ENCODE results near the gene NPC1L1.

NPC1L1 gene, protein sequence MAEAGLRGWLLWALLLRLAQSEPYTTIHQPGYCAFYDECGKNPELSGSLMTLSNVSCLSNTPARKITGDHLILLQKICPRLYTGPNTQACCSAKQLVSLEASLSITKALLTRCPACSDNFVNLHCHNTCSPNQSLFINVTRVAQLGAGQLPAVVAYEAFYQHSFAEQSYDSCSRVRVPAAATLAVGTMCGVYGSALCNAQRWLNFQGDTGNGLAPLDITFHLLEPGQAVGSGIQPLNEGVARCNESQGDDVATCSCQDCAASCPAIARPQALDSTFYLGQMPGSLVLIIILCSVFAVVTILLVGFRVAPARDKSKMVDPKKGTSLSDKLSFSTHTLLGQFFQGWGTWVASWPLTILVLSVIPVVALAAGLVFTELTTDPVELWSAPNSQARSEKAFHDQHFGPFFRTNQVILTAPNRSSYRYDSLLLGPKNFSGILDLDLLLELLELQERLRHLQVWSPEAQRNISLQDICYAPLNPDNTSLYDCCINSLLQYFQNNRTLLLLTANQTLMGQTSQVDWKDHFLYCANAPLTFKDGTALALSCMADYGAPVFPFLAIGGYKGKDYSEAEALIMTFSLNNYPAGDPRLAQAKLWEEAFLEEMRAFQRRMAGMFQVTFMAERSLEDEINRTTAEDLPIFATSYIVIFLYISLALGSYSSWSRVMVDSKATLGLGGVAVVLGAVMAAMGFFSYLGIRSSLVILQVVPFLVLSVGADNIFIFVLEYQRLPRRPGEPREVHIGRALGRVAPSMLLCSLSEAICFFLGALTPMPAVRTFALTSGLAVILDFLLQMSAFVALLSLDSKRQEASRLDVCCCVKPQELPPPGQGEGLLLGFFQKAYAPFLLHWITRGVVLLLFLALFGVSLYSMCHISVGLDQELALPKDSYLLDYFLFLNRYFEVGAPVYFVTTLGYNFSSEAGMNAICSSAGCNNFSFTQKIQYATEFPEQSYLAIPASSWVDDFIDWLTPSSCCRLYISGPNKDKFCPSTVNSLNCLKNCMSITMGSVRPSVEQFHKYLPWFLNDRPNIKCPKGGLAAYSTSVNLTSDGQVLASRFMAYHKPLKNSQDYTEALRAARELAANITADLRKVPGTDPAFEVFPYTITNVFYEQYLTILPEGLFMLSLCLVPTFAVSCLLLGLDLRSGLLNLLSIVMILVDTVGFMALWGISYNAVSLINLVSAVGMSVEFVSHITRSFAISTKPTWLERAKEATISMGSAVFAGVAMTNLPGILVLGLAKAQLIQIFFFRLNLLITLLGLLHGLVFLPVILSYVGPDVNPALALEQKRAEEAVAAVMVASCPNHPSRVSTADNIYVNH (N-terminal part only)

DNA sequence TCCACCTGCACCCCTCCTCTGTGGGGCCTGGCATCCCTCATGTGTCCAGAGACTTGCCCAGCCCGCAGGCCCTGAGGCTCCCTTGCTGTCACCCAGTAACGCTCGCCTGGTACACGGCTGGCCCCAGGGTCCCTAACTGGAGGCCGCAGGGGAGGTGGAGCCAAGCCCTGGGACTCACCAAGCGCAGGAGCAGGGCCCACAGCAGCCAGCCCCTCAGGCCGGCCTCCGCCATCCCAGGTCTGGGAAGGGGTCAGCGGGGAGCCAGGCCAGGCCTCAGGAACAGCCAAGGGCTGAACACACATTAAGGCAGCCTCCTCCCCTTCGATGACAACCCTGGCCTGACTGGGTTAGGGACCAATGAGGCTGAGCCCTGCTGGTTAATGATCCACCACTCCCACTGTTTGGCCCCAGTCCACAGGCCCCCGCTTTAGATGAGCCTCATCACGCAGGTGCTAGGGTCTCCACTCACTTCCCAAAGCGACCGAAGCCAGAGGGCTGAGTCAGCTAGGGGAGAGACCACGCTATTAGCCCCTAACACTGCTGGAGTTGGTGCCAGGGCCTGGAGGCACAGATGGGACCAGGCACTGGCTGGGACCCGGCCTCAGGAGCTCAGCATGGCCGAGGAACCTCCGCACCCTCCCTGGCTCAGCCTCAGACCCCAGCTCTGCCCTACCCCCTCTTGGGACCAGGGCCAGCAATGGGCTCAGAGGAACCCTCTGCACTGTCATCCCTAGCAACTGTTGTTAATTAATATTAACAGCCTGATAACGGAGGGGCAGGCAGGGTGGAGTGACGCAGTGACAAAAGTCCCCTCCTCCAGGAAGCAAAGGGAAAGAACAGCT, at the start of gene NPC1L1:
NPC1L1 (minus strand) TSS at position 303 of the 842 bp plus-strand sequence; CDS start at position 232, 71 bp downstream.
- no peak for DNase-seq (ENCODE audit: low read depth)

DNA sequence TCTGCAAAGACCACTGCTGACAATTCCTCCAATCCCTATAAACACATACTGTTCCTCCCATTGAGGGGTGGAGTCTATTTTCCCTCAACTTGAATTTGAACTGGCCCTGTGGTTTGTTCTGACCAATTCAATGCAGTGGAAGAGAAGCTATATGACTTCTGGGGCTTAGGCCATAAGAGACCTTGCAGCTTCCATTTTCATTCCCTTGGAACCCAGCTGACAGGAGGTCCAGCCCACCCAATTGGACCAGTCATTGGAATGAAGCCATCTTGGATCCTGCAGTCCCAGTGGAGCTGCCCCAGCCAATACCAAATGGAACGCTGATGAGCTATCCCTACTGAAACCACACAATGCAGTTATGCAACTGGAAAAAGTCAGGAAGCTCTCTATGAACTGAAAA, 49.8 kb upstream of the NPC1L1 start:
- no peak for DNase-seq (ENCODE audit: low read depth)

DNA sequence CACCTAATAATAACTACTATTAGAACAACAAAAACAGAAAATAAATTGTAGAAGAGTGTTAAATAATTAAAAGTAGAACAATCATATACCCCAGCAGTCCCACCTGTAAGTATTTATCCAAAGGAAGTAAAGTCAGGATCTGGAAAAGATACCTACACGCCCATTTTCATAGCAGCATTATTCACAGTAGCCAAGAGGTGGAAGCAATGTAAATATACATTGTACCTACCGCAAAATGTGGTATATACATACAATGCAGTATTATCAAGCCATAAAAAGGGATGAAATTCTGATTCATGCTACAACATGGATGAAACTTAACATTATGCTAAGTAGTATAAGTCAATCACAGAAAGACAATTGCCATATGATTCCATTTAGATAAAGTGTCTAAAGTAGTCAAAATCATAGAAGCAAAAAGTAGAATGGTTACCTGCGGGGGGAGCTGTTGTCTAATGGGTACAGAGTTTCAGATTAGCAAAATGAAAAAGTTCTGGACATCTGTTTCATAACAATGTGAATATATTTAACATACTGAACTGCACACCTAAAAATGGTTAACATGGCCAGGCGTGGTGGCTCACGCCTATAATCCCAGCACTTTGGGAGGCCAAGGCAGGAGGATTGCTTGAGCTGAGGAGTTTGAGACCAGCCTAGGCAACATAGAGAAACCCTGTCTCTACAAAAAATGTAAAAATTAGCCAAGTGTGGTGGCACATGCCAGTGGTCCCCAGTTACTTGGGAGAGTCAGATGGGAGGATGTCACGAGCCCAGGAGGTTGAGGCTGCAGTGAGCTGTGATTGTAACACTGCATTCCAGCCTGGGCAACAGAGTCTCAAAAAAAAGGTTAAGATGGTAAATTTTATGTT, 46.9 kb upstream of the NPC1L1 start:
- DNase-seq (ENCODE audit: low read depth), result peak; percentile 21

DNA sequence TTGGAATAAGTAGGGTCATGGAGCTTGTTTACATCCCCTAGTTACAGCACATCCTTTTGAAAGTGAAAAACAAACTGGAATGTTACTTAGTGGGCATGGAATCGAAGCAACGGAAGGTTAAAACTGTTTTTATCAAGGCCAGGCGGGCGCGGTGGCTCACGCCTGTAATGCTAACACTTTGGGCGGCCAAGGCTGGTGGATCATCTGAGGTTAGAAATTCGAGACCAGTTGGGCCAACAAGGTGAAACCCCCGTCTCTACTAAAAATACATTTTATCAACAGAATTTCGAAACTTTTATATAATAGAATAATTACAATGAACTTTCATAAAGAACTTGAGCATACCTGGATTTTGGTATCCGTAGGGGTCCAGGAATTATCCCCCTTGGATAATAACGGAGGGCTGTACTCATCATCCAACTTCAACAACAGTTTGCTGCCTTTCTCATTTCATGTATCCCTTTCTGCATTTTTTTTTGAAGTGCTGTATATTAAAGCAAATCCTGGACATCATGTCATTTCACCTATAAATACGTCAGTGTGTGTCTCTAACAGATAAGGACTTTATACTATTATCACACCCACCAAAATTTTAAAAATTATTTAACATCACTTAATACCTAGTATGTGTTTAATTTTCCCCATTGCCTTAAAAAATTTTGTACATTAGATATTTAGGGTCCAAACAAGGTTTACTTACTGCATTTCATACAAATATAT, 42.2 kb upstream of the NPC1L1 start:
- DNase-seq (ENCODE audit: low read depth), result no peak

DNA sequence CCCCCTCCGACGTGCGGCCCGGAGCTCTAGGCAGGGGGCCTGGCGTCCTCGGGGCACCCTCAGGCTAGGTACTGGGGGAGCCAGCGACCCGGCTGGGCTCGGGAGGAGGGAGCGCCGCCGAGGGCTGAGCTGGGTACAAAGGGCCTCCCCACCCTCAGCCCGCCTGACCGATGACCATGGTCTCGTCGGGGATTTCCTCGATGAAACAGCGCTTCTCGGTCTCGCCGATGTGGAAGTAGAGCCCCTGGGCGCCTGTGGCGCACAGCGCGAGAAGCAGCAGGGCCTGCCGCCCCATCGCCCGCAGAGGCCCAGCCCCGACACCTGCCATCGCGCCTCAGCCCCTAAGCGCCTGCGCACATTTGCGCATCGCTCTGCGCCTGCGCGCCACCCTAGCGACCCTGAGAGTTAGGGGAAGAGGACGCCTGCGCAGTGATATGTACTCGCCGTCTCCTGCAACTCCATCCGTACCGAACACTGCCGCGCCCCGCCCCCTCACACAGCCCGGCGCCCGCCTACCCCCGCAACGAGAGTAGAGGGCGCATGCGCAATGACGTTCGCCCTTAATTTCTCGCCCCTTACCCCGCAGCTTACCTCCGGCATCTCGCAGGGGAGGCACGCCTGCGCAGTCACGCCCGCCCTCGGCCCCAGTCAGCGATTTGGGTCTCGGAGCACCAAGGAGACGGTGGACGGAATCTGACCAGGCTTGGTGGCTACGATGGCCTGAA, 40.9 kb upstream of the NPC1L1 start, which contains the start of gene TMED4:
TMED4 (minus strand) TSS at position 353 of the 725 bp plus-strand sequence; CDS start at position 328, 25 bp downstream.
- DNase-seq (ENCODE audit: low read depth), result peak; percentile 100

DNA sequence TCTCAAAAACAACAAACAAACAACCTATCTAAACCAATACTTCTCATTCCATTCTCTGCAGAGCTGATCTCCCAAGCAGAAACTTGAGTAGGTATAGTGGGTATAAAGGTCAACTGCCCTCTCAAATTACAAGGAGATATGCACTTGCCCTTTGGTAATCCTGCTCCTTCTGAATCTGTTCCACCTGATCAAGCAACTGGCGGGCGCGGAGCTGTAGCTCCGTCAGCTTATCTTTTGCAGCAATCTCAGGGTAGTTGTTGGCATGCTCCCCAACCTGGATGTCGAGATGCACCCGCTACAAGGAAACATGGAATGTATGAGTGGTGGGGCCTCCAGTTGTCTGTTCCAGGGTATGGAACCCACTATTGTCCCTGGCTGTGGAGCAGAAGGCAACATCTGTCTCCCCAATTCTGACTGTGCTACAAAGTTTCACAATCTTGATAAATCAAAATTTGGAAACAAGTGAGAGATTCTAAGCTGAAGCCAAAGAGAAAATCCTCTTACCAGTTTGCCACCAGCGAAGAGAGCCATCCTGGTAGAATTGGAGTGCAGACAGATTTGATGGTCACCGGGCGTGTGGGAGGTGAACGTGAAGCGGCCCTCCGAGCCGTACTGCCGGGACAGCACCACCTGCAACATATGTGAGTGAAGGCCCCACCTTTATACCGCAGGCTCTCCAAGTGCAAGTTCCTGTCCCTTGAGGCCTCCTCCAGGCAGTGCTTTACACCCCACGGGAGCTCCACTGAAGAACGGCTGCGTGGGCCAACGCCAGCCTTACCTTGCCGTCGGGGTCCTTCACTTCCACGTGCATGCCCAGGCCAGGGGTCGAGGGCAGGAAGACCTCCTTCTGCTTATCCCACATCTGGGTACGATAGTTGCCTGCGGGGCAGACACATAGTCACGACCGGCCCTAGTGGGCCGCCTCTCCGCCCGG, 40.1 kb upstream of the NPC1L1 start:
- no peak for DNase-seq (ENCODE audit: low read depth)

DNA sequence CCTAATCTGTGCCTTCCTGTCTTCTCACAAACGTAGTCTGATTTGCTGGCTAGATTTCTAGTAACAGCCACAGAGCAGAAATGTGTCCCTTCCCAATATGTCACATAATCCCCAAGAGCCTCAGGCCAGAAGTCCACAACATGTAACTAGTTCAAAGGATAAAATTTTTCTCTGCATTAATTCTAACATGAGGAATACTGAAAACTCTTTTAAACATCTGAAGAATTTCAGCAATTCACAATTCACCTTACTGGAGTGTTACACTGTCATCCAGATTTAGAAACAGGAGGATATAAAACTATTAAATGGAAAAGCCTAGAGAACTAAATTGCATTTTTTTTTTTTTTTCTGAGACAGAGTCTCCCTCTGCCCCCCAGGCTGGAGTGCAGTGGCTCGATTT, 35.1 kb upstream of the NPC1L1 start:
- no peak for DNase-seq (ENCODE audit: low read depth)

DNA sequence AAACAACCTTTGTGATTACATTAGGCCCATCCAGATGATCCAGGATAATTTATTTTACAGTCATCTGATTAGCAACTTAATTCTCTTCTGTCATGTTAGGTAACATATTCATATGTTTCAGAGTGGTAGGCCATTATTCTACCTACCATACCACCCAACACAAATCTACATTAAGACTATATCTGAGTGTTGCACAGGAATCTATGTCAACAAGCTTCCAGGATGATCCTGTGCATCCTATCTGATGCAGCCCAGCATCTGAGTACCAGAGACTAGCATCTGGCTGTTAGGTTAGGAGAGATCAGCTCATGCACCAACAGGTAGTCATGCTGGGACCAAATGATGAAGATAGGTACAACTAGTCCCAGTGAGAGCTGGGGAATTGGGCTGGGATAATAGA, 33.9 kb upstream of the NPC1L1 start:
- no peak for DNase-seq (ENCODE audit: low read depth)

DNA sequence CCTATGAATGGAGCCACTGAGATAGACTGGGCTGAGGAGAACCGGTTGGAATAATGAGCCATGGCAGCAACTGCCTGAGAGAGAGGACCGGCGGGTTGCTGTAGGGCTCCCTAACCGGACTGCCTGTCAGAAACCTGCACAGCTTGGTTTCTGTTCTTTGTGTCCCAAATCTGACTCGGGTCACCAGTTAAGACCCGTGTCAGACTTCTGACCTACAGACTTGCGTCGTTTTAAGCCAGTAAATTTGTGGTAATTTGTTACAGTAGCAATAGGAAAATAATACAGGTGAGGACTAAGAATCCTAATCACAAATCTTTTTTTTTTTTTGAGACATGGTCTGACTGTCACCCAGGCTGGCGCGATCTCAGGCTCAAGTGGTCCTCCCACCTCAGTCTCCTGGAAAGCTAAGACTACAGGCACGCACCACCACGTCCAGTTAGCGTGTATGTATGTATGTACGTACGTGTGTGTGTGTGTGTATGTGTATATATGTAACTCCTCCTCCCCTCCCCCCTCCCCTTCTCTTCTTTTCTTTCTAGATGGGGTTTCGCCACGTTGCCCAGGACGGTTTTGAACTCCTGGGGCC, 33.2 kb upstream of the NPC1L1 start:
- DNase-seq (ENCODE audit: low read depth), result no peak

DNA sequence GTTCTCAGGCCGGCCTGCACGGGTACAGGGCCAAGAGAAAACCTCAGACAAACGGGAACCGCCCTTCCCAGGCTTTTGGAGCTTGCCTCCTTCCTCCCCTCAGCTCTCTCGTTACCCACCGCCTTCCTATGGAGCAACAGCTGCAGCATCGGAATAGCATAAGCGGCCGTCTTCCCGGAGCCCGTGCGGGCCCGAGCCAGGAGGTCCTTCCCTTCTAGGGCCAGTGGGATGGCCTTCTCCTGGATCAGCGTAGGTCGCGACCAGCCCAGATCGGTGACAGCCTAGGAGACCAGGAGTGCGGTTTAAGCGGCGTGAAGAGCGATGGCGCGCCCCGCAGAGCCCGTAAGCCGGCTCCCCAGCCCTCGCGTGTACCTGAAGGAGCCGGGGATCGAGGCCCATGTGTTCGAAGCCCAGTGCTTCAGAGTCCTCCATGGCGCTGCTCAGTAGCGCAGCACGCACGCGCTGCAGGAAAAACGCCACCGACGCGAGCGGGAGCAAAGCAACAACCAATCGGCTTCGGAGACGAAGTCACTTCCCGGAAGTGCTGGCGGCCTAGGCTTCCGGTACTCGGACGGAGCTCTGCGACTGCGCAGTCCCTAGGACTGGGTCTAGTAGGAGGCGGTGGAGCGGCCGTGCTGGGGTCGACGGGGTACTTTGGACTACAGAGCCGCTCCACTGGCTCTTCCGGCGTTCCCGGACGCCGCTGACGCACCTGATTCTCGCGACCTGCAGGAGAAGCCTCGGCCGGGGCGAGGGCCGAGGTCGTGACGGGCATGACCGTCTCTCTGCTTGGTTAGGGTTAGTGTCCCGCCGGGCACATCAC, 32.5 kb upstream of the NPC1L1 start, which contains the start of gene DDX56:
DDX56 (minus strand) TSS at position 445 of the 823 bp plus-strand sequence; CDS start at position 432, 13 bp downstream.
- DNase-seq (ENCODE audit: low read depth), result peak; percentile 87

DNA sequence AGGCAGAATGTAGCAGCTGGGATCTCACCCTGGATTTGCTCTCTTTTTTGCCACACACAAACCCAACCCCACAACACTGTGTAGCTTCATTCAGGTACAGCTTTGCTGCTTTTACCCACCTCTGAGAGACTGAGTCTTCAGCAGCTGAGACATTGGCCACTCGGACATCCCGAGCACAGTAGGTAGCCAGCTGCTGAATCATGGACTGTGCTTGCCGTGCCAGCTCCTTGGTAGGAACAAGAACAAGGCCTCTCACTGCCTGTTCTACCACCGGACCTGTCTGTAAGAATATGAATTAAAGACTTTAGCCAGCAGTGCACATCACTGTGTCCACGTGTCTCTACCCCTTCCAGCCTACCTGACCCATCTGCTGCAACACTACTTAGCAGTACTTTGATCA, 31.6 kb upstream of the NPC1L1 start:
- no peak for DNase-seq (ENCODE audit: low read depth)

DNA sequence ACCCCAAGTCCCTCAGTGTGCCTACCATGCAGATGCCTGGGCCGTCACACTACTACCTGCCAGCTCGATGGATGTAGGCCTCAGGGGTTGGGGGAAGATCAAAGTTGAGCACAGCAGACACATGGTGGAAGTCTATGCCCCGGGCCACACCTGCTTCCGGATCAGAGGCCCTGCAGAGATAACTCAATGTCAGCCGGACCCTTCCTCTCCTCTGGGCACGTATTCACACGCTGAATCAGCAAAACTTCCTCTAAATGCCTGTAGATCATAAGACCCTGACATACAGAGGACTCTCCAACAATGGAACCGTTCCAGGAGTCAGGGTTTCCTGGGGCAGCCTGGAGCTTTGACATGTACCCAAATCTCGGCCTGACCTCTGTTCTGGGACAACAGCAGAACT, 28.8 kb upstream of the NPC1L1 start:
- no peak for DNase-seq (ENCODE audit: low read depth)

DNA sequence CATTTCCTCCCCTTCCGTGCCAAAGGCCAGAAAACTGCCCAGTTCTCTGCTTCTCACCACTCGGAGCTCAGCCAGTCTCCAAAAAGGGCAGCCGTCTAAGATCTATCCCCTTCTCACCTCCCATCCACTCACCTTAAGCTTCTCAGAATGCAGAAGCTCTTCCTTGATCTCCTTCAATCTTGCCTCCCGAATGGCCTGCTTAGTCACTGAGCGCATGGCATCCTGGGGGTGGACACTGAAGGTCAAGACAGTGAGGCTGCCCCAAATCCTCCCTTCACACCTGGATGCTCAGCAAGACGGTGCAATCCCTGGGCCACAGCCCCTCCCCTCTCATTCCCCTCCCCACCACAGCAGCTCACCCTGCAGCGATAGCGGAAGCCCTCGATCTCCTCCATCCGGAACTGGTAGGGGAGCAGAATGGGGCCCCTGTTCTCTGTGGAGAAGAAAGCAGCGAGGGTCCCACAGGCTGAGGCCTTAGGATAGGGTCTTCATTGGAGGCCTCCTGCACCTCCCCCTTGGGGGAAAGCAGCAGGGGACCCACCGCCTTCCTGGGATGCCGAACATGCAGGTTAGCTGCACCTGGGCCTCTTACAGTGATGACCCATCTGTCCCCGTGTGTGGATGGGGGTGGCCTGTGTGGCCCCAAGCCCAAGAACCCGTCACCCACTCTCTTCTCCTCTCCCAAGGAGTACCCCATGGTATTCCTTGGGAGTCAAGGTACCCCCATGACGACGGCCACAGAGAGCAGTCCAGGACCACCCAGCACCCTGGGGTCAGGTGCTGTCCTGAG, 27.8 kb upstream of the NPC1L1 start:
- no peak for DNase-seq (ENCODE audit: low read depth)

DNA sequence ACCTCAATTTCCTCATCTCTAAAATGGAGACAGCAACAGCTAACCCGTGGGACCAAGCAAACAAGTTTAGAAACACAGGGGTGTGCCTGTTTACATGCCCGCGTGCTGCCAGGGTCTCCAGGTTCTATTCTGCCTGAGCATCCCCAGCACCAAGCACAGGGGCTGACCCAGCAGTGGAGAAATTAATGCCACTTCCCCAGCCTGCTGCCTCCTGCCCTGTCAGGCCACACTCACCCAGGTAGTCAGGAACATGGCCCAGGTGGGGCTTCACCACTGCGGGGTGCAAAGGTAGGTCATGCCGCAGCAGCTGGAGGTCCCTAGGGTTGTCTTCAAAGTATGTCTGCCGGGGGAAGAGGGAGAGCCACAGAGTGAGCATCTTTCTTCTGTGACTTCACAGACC, 26.8 kb upstream of the NPC1L1 start:
- DNase-seq (ENCODE audit: low read depth), result no peak

DNA sequence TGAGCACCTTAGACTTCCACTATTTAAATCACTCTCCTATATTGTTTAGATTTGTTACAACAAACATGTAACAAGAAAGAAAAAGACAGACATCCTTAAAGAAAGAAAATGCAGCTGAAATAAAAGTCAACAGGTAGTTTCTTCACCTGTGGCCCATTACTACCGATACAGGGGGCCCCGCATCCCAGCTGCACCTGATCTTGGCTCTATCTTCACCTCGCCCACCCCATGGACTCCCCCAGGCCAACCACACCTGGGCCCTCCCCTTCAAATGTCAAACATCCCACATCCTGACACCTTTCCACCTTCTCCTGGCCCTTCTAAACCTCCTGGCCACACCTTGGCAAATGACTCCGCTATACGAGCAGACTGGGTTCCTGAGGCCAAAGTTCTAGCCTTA, 25.6 kb upstream of the NPC1L1 start:
- no peak for DNase-seq (ENCODE audit: low read depth)

Data from stimulated activated CD8-positive, alpha-beta memory T cell treated with anti-CD3 and anti-CD28 coated beads, Interleukin-7, amount 100 ng/mL, for 24 hours (primary cell).